Measurements from ENCODE around the gene THBS2.

THBS2 gene

DNA sequence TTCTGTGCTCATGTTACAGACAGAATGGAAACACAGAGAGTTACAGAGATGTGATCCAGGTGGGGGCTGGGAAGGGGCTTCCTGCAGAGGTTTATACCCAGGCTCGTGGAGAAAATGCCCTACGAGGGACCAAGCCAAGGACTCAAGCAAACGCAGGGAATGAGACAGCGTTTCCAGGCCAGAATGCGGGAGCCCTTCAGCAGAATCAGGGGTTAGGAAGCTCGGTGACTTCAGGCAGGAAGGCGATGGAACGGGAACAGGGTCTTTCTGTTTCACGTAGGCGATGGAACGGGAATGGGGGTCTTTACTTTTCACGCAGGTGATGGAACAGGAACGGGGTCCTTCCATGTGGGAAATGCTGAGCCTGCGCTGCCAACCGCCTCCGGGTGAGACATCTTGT is 82.6 kb downstream of the THBS2 start:
- no peak overlapping the region for H3K4me3 ChIP-seq (ENCODE audit: low read depth, low read length)
- TF ChIP-seq, protein P1, sequence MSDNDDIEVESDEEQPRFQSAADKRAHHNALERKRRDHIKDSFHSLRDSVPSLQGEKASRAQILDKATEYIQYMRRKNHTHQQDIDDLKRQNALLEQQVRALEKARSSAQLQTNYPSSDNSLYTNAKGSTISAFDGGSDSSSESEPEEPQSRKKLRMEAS (IDR thresholded peaks at IDR 0.05; ENCODE audit: low read depth, low read length): no peak
- TF ChIP-seq, protein P2, sequence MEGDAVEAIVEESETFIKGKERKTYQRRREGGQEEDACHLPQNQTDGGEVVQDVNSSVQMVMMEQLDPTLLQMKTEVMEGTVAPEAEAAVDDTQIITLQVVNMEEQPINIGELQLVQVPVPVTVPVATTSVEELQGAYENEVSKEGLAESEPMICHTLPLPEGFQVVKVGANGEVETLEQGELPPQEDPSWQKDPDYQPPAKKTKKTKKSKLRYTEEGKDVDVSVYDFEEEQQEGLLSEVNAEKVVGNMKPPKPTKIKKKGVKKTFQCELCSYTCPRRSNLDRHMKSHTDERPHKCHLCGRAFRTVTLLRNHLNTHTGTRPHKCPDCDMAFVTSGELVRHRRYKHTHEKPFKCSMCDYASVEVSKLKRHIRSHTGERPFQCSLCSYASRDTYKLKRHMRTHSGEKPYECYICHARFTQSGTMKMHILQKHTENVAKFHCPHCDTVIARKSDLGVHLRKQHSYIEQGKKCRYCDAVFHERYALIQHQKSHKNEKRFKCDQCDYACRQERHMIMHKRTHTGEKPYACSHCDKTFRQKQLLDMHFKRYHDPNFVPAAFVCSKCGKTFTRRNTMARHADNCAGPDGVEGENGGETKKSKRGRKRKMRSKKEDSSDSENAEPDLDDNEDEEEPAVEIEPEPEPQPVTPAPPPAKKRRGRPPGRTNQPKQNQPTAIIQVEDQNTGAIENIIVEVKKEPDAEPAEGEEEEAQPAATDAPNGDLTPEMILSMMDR (IDR thresholded peaks at IDR 0.05; ENCODE audit: low read depth, low read length): no peak
- TF ChIP-seq POLR2A (IDR thresholded peaks at IDR 0.05; ENCODE audit: extremely low read depth, insufficient read length): no peak
- no peak for TF ChIP-seq MYC (IDR thresholded peaks at IDR 0.05; ENCODE audit: low read depth, low read length)
- no peak for DNase-seq (ENCODE audit: low read depth)

- TF ChIP-seq, protein P1 (IDR thresholded peaks at IDR 0.05; ENCODE audit: low read depth, low read length): no peak
- TF ChIP-seq, protein P2 (IDR thresholded peaks at IDR 0.05; ENCODE audit: low read depth, low read length): no peak
- no peak for TF ChIP-seq MYC (IDR thresholded peaks at IDR 0.05; ENCODE audit: low read depth, low read length)
- TF ChIP-seq POLR2A (IDR thresholded peaks at IDR 0.05; ENCODE audit: extremely low read depth, insufficient read length): no peak
- no peak overlapping the region for H3K4me3 ChIP-seq (ENCODE audit: low read depth, low read length)
- no peak for DNase-seq (ENCODE audit: low read depth)
Measured at GRCh38 chr6:169170583-169170955, 83.1 kb downstream of the THBS2 start.

- TF ChIP-seq MYC (IDR thresholded peaks at IDR 0.05; ENCODE audit: low read depth, low read length) (no peak), POLR2A (IDR thresholded peaks at IDR 0.05; ENCODE audit: extremely low read depth, insufficient read length) (no peak)
- TF ChIP-seq, protein P2 (IDR thresholded peaks at IDR 0.05; ENCODE audit: low read depth, low read length): no peak
- TF ChIP-seq, protein P1 (IDR thresholded peaks at IDR 0.05; ENCODE audit: low read depth, low read length): no peak
- no peak for DNase-seq (ENCODE audit: low read depth)
- H3K4me3 ChIP-seq (ENCODE audit: low read depth, low read length): no peak overlapping the region
Measured at GRCh38 chr6:169169941-169170582, 83.6 kb downstream of the THBS2 start.

- TF ChIP-seq, protein P2 (IDR thresholded peaks at IDR 0.05; ENCODE audit: low read depth, low read length): no peak
- no peak for TF ChIP-seq MYC (IDR thresholded peaks at IDR 0.05; ENCODE audit: low read depth, low read length)
- no peak for TF ChIP-seq POLR2A (IDR thresholded peaks at IDR 0.05; ENCODE audit: extremely low read depth, insufficient read length)
- TF ChIP-seq, protein P1 (IDR thresholded peaks at IDR 0.05; ENCODE audit: low read depth, low read length): no peak
- DNase-seq (ENCODE audit: low read depth): no peak
- no peak overlapping the region for H3K4me3 ChIP-seq (ENCODE audit: low read depth, low read length)
Measured at GRCh38 chr6:169169375-169169774, 84.3 kb downstream of the THBS2 start.

- no peak for DNase-seq (ENCODE audit: low read depth)
Measured at GRCh38 chr6:169168706-169169105, 84.9 kb downstream of the THBS2 start.

More at GRCh38 chr6:169168706-169169105, 84.9 kb downstream of the THBS2 start:
- TF ChIP-seq, protein P1 (IDR thresholded peaks at IDR 0.05; ENCODE audit: low read depth, low read length): no peak
- no peak for TF ChIP-seq POLR2A (IDR thresholded peaks at IDR 0.05; ENCODE audit: extremely low read depth, insufficient read length)
- TF ChIP-seq, protein P2 (IDR thresholded peaks at IDR 0.05; ENCODE audit: low read depth, low read length): no peak
- no peak for TF ChIP-seq MYC (IDR thresholded peaks at IDR 0.05; ENCODE audit: low read depth, low read length)
- no peak overlapping the region for H3K4me3 ChIP-seq (ENCODE audit: low read depth, low read length)

All from NB4 (cell line).